Retinal pigment epithelial cell (primary cell): ENCODE data around the gene ANKMY2.

Source experiments
- DNase-seq: peaks from one replicate; pipeline ENCODE4 v3.0.0-alpha.2; 2010; ENCODE audit warnings: low read depth
- H3K4me3 ChIP-seq: 2 replicates; pipeline ENCODE4 v1.5.1; 2011; ENCODE audit warnings: mild to moderate bottlenecking, low read length, control low read depth, moderate library complexity
- CTCF ChIP-seq: conservative IDR thresholded peaks from 2 replicates; pipeline ENCODE4 v1.5.1; 2011; ENCODE audit warnings: low read depth, low read length, control low read depth, inconsistent platforms

ANKMY2 gene

GRCh38 chr7:16626388-16626787, 19.2 kb downstream of the ANKMY2 start:
- DNase-seq = no peak
- no peak overlapping the region for H3K4me3 ChIP-seq
- TF ChIP-seq CTCF = no peak

GRCh38 chr7:16619979-16620408, 25.6 kb downstream of the ANKMY2 start:
- H3K4me3 ChIP-seq = no peak overlapping the region
- TF ChIP-seq CTCF = no peak
- DNase-seq = no peak

- DNase-seq = no peak
- TF ChIP-seq CTCF = no peak
- no peak overlapping the region for H3K4me3 ChIP-seq
Observed at GRCh38 chr7:16616542-16616941, 29.0 kb downstream of the ANKMY2 start.

GRCh38 chr7:16616122-16616521, 29.4 kb downstream of the ANKMY2 start:
- no peak for DNase-seq
- no peak for TF ChIP-seq CTCF

GRCh38 chr7:16615228-16615627, 30.3 kb downstream of the ANKMY2 start:
- no peak for DNase-seq
- H3K4me3 ChIP-seq = no peak overlapping the region
- no peak for TF ChIP-seq CTCF

More at GRCh38 chr7:16616122-16616521, 29.4 kb downstream of the ANKMY2 start:
- H3K4me3 ChIP-seq = no peak overlapping the region

- TF ChIP-seq CTCF = no peak
- DNase-seq = no peak
- no peak overlapping the region for H3K4me3 ChIP-seq
Observed at GRCh38 chr7:16611711-16612110, 33.8 kb downstream of the ANKMY2 start.

GRCh38 chr7:16609842-16610450, 35.6 kb downstream of the ANKMY2 start:
- H3K4me3 ChIP-seq = no peak overlapping the region
- TF ChIP-seq CTCF = no peak
- DNase-seq = no peak
